DOHH2 (cell line): ENCODE measurements around the gene TSPAN17.

Source experiments
- H3F3A ChIP-seq: fragments of 200-600 bp; sonication (generic), shearing (Covaris generic); 2 replicates; pipeline ENCODE4 v1.6.0; 2016; ENCODE audit warnings: antibody characterized with exemption, mild to moderate bottlenecking; ENCODE audit not compliant: control insufficient read depth, insufficient read depth
- H3K27ac ChIP-seq: fragments of 200-600 bp; sonication (generic); 2 replicates; pipeline ENCODE4 v1.5.1; 2014; ENCODE audit warnings: low read depth, mild to moderate bottlenecking, low read length, moderate library complexity
- H3K27me3 ChIP-seq: fragments of 200-600 bp; sonication (generic); 2 replicates; pipeline ENCODE4 v1.6.1; 2014; ENCODE audit warnings: mild to moderate bottlenecking, low read length, mixed read lengths; ENCODE audit not compliant: control insufficient read depth
- H3K36me3 ChIP-seq: fragments of 200-600 bp; sonication (generic); 2 replicates; pipeline ENCODE4 v1.6.1; 2014; ENCODE audit warnings: mild to moderate bottlenecking, low read length, moderate library complexity, mixed read lengths; ENCODE audit not compliant: control insufficient read depth
- H3K4me1 ChIP-seq: fragments of 200-600 bp; sonication (generic); 2 replicates; pipeline ENCODE4 v1.6.1; 2014; ENCODE audit warnings: mild to moderate bottlenecking, low read length, mixed read lengths; ENCODE audit not compliant: control insufficient read depth
- H3K4me2 ChIP-seq: fragments of 200-600 bp; sonication (generic); 2 replicates; pipeline ENCODE4 v1.6.0; 2014; ENCODE audit warnings: mild to moderate bottlenecking, low read length, moderate library complexity
- H3K4me3 ChIP-seq: fragments of 200-600 bp; sonication (generic); 2 replicates; pipeline ENCODE4 v1.5.1; 2014; ENCODE audit warnings: mild to moderate bottlenecking, low read length, mixed read lengths
- H3K79me2 ChIP-seq: fragments of 200-600 bp; sonication (generic); 2 replicates; pipeline ENCODE4 v1.6.1; 2014; ENCODE audit warnings: mild to moderate bottlenecking, low read length, mixed read lengths; ENCODE audit not compliant: control insufficient read depth
- H3K9me2 ChIP-seq: fragments of 200-600 bp; sonication (generic); replicated peaks from 2 replicates; pipeline ENCODE4 v1.6.1; 2014; ENCODE audit warnings: mild to moderate bottlenecking, low read length, mixed read lengths; ENCODE audit not compliant: control insufficient read depth
- H3K9me3 ChIP-seq: fragments of 200-600 bp; sonication (generic); 2 replicates; pipeline ENCODE4 v1.6.1; 2014; ENCODE audit warnings: antibody characterized with exemption, low read length, mixed read lengths; ENCODE audit not compliant: control insufficient read depth, insufficient read depth
- H4K20me1 ChIP-seq: fragments of 200-600 bp; sonication (generic); 2 replicates; pipeline ENCODE4 v1.6.0; 2014; ENCODE audit warnings: low read depth, mild to moderate bottlenecking, antibody characterized with exemption, low read length, moderate library complexity; ENCODE audit not compliant: control insufficient read depth, insufficient read depth
- EZH2phosphoT487 ChIP-seq: fragments of 200-600 bp; sonication (generic); IDR thresholded peaks from 2 replicates; pipeline ENCODE4 v1.6.1; 2017; ENCODE audit warnings: borderline replicate concordance, mild to moderate bottlenecking, antibody characterized with exemption, low read length, moderate library complexity, mixed read lengths
- TF ChIP-seq, protein P1 (sequence below): fragments of 200-600 bp; sonication (generic); IDR thresholded peaks from one replicate; pipeline ENCODE4 v1.5.1; 2014; ENCODE audit warnings: antibody characterized with exemption, mild to moderate bottlenecking, low read depth, low read length; ENCODE audit not compliant: poor library complexity, severe bottlenecking

TSPAN17 gene

DNA sequence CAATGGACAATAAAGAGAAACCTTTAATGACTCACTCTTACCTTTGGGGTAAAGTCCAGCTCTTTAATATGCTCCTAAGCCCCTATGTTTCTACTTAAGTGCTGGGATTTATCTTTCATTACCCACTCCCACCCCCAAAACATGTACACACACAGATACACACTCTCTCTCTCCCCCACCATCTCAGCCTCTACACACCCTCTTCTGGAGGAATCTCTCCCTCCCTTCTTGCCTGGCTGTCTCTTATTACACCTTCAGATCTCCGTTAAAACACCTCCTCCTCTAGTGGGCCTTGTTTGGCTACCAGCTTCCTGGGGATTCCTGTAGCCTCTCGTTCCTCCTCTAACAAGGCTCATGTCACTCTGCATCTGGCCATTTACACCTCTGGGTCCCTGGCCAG, 44.2 kb upstream of the TSPAN17 start:
- Histone ChIP-seq H3K4me1 (0 out of 2 replicates have a peak, but pooled peaks cover 1% of the 10 kb centered on the region), H3F3A (no peaks in the 10 kb centered on the region), H3K4me3 (no peak overlapping the region), H3K27ac (no peak overlapping the region), H3K27me3 (no peaks in the 10 kb centered on the region), H3K9me2 (no peaks in the 10 kb centered on the region), H3K4me2 (no peak overlapping the region), H3K79me2 (peaks cover 18% of the 10 kb centered on the region), H3K9me3 (no peaks in the 10 kb centered on the region), H3K36me3 (peaks cover 7% of the 10 kb centered on the region; the same call in 1 of the 2 replicates), H4K20me1 (peaks cover 2% of the 10 kb centered on the region; the same call in 1 of the 2 replicates)
- TF ChIP-seq, protein P1, sequence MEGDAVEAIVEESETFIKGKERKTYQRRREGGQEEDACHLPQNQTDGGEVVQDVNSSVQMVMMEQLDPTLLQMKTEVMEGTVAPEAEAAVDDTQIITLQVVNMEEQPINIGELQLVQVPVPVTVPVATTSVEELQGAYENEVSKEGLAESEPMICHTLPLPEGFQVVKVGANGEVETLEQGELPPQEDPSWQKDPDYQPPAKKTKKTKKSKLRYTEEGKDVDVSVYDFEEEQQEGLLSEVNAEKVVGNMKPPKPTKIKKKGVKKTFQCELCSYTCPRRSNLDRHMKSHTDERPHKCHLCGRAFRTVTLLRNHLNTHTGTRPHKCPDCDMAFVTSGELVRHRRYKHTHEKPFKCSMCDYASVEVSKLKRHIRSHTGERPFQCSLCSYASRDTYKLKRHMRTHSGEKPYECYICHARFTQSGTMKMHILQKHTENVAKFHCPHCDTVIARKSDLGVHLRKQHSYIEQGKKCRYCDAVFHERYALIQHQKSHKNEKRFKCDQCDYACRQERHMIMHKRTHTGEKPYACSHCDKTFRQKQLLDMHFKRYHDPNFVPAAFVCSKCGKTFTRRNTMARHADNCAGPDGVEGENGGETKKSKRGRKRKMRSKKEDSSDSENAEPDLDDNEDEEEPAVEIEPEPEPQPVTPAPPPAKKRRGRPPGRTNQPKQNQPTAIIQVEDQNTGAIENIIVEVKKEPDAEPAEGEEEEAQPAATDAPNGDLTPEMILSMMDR: no peak
- TF ChIP-seq EZH2phosphoT487: no peak

DNA sequence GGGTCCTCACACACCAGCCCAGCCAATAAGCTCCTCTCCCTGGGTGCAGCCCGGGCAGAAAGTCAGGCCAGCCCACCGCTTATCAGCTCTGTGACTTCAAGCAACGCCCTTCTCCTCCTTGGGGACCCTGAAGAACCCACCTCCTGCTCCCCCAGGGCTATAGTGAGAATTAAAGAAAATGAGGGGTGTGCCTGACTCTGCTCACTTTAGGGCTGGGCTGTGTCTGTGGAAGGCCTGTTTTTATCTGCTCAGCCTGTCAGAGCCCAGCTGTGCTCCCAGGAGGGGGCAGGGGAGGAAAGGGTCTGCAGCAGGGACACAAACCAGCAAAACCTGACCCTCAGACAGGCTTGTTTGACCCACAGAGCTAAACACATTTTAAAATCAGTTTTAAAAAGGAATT, 41.3 kb upstream of the TSPAN17 start:
- no peak overlapping the region for H3K27ac ChIP-seq

DNA sequence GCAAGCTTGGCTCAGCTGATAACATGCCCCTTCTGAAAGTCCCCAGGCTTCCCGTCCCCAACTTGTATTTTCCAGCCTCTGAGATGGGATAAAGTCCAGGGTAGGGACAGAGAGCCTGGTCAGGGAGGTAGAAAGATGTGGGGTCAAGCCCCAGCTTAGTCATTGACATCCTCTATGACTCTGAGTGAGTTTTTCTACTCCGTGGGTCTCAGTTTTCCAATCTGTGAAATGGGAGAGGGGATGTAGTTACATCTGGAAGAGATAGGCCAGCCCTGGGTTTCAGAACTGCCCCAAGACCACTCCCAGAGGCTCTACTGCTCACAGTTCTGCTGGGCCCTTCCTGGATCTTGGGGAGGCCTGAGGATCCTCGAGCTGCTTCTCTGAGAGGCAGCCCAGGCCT, 40.4 kb upstream of the TSPAN17 start:
- Histone ChIP-seq H3K9me2 (no peaks in the 10 kb centered on the region), H3K79me2 (peaks cover 31% of the 10 kb centered on the region), H3K4me2 (no peak overlapping the region), H3K4me1 (peaks cover 14% of the 10 kb centered on the region), H3K36me3 (no peaks in the 10 kb centered on the region; the same call in 1 of the 2 replicates), H3K27ac (no peak overlapping the region), H3K27me3 (peaks cover 5% of the 10 kb centered on the region; the same call in 1 of the 2 replicates), H3K4me3 (no peak overlapping the region), H3K9me3 (no peaks in the 10 kb centered on the region), H4K20me1 (peaks cover 8% of the 10 kb centered on the region), H3F3A (peaks cover 4% of the 10 kb centered on the region; the same call in 1 of the 2 replicates)
- TF ChIP-seq, protein P1: no peak
- TF ChIP-seq EZH2phosphoT487: no peak

More for the DNA sequence above, 41.3 kb upstream of the TSPAN17 start:
- Histone ChIP-seq H3K4me2 (no peak overlapping the region), H3K4me3 (no peak overlapping the region), H3K27me3 (no peaks in the 10 kb centered on the region), H3K9me2 (no peaks in the 10 kb centered on the region), H3K9me3 (no peaks in the 10 kb centered on the region), H3K4me1 (peaks cover 14% of the 10 kb centered on the region), H3K36me3 (no peaks in the 10 kb centered on the region; the same call in 1 of the 2 replicates), H3K79me2 (peaks cover 31% of the 10 kb centered on the region), H4K20me1 (peaks cover 8% of the 10 kb centered on the region), H3F3A (peaks cover 4% of the 10 kb centered on the region; the same call in 1 of the 2 replicates)
- TF ChIP-seq, protein P1: no peak
